GM12878 (cell line): ENCODE measurements around the gene GMPPA. TPM values are rescaled to one million over a fixed set of nuclear protein-coding genes. Genes with fewer than 3 reads are reported as not detected.

Experiments used
- CBFB ChIP-seq: IDR thresholded peaks from 2 replicates; pipeline ENCODE4 v1.6.1; 2016; ENCODE audit warnings: antibody characterized with exemption, low read depth
- CBX3 ChIP-seq: fragments of 200-600 bp; sonication (generic); IDR thresholded peaks from 2 replicates; pipeline ENCODE4 v1.6.1; 2016; ENCODE audit warnings: low read depth, borderline replicate concordance
- CHD2 ChIP-seq: IDR thresholded peaks from 2 replicates; pipeline ENCODE4 v1.6.1; 2011; ENCODE audit warnings: low read depth, low read length, improper control_type of control experiment, borderline replicate concordance
- CREM ChIP-seq: IDR thresholded peaks from 2 replicates; pipeline ENCODE4 v1.6.1; 2014; ENCODE audit warnings: antibody characterized with exemption, low read depth
- CTCF ChIP-seq, 3 experiments: IDR thresholded peaks in 2 of 3; conservative IDR thresholded peaks in 1 of 3; 2 replicates each; pipeline ENCODE4 v1.5.1; 2011; ENCODE audit warnings: low read depth in 3 of 3, low read length in 3 of 3, mild to moderate bottlenecking in 3 of 3, control low read depth in 2 of 3, moderate library complexity in 2 of 3, inconsistent platforms in 1 of 3, mixed read lengths in 1 of 3; ENCODE audit not compliant: control insufficient read depth in 2 of 3, insufficient read depth in 1 of 3; ENCODE audit errors: extremely low read depth in 1 of 3
- DPF2 ChIP-seq: fragments of 450-650 bp; IDR thresholded peaks from 2 replicates; pipeline ENCODE4 v1.6.1; 2017; ENCODE audit warnings: mild to moderate bottlenecking
- E2F4 ChIP-seq: IDR thresholded peaks from 2 replicates; pipeline ENCODE4 v1.6.1; 2012; ENCODE audit warnings: low read depth, low read length, improper control_type of control experiment
- GATAD2B ChIP-seq: fragments of 450-650 bp; conservative IDR thresholded peaks from 2 replicates; pipeline ENCODE4 v1.6.1; 2017; ENCODE audit warnings: low read depth, mild to moderate bottlenecking, moderate library complexity
- HDGF ChIP-seq: fragments of 450-650 bp; IDR thresholded peaks from 2 replicates; pipeline ENCODE4 v1.6.1; 2016; ENCODE audit warnings: antibody characterized with exemption
- JUNB ChIP-seq: IDR thresholded peaks from 2 replicates; pipeline ENCODE4 v1.6.1; 2016; ENCODE audit warnings: antibody characterized with exemption, mild to moderate bottlenecking
- KLF5 ChIP-seq: fragments of 450-650 bp; IDR thresholded peaks from 2 replicates; pipeline ENCODE4 v1.6.1; 2014; ENCODE audit warnings: mild to moderate bottlenecking; ENCODE audit not compliant: partially characterized antibody
- MTA2 ChIP-seq: fragments of 450-650 bp; IDR thresholded peaks from 2 replicates; pipeline ENCODE4 v1.6.1; 2016; ENCODE audit warnings: low read depth, mild to moderate bottlenecking, moderate library complexity
- MXI1 ChIP-seq: fragments of 150-350 bp; IDR thresholded peaks from 2 replicates; pipeline ENCODE4 v1.6.1; 2011; ENCODE audit warnings: low read depth, mild to moderate bottlenecking, inconsistent platforms, low read length, improper control_type of control experiment
- RAD21 ChIP-seq: IDR thresholded peaks from 2 replicates; pipeline ENCODE4 v1.6.1; 2011; ENCODE audit warnings: mild to moderate bottlenecking, low read depth, low read length, moderate library complexity; ENCODE audit not compliant: insufficient read depth
- REST ChIP-seq: IDR thresholded peaks from 2 replicates; pipeline ENCODE4 v1.6.1; 2012; ENCODE audit warnings: mild to moderate bottlenecking, low read depth, low read length
- SIX5 ChIP-seq: IDR thresholded peaks from 2 replicates; pipeline ENCODE4 v1.6.1; 2011; ENCODE audit warnings: mild to moderate bottlenecking, low read depth, low read length, moderate library complexity; ENCODE audit not compliant: severe bottlenecking
- YY1 ChIP-seq: IDR thresholded peaks from 2 replicates; pipeline ENCODE4 v1.6.1; 2011; ENCODE audit warnings: low read depth, mild to moderate bottlenecking, low read length
- ZBTB40 ChIP-seq: fragments of 450-650 bp; IDR thresholded peaks from 2 replicates; pipeline ENCODE4 v1.6.1; 2016; ENCODE audit warnings: mild to moderate bottlenecking, moderate library complexity, borderline replicate concordance
- polyA plus RNA-seq, 11 experiments: library from polyadenylated mRNA; depleted of rRNA in 4 of 11; unstranded in 6 of 11; stranded (reverse) in 5 of 11; fragments of >200 nt; fragmentation: Nextera tagmentation in 4 of 11; fragmentation: Illumina TruSeq in 1 of 11; extraction: Ambion mirVana in 4 of 11; extraction: Trizol in 1 of 11; gene quantifications; 1 replicate in 1 of 11; 2 replicates in 10 of 11; pipeline versions ENCODE4 v1.2.1 to v1.2.3, GENCODE V29; 2011 to 2016; ENCODE audit warnings: inconsistent platforms in 2 of 11, missing spikeins in 2 of 11, low read depth in 1 of 11
- total RNA-seq, 4 experiments: library from RNA; depleted of rRNA in 3 of 4; stranded (reverse); fragments of >200 nt in 3 of 4; fragmentation: Illumina TruSeq in 1 of 4; extraction: Trizol in 1 of 4; gene quantifications; 2 replicates each; pipeline versions ENCODE4 v1.2.1 to v1.2.3, GENCODE V29; 2013 to 2021

GMPPA gene
- total and polyA plus RNA-seq, 10 of the 15 experiments (the other 5 are each of a cell fraction or from before 2014, with no cell fraction given), result 1.9 to 83.2 (median 45.0) TPM

DNA sequence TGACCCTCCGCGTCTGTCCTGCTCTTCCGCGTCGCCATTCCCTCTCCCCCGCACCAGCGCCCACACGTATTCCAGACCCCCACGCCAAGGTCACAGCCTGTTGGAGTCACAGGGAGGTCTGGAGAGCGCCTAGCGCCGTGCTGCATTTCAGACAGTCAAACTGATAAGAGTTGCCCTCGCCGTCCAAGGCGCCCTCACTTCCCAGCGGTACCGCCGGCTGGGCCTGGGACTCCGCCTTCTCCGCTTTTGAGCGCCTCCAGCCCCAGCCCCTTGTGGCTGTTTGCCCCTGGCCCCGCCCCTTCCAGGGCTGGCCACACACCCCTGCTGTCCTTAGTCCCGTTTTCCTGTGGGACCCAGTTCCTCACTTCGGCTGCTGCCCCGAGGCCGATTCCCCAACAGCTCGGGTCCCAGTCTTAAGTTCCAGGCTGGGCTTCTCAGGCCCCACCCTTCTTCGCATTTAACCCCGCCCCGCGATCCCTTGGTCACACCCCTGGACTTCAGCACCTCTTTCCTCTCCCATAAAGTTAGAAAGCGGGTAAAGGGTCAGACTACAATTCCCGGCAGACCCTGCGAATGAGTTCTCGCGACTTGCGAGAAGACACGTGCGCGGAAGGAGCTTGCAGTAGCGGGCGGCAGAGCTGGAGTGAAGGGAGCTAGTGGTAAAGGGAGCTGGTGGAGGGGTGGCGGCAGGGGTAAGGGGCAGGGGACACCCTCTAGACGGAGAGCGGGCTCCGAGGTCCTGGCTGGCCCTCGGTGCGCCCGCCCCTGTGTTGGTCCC, at the start of gene GMPPA (continued):
- TF ChIP-seq ZBTB40 (peak; percentile 76), YY1 (peak; percentile 41; the same call in 1 of the 2 replicates), CBFB (peak; percentile 93), GATAD2B (no peak), DPF2 (no peak), MTA2 (no peak), KLF5 (no peak), SIX5 (peak; percentile 92), CHD2 (peak; percentile 99), MXI1 (peak; percentile 92; the same call in 1 of the 2 replicates), JUNB (no peak), HDGF (peak; percentile 23; the same call in 1 of the 2 replicates), CREM (peak; percentile 68; the same call in 1 of the 2 replicates), CTCF (IDR thresholded peaks at IDR 0.05 in 2 of 3, conservative IDR thresholded peaks at IDR 0.05 in 1 of 3; ENCODE audit: control insufficient read depth in 2 of 3, extremely low read depth in 1 of 3, insufficient read depth in 1 of 3, low read depth in 3 of 3, low read length in 3 of 3) (no peak), CBX3 (no peak), RAD21 (no peak), REST (no peak; the same call in 1 of the 2 replicates), E2F4 (no peak)
